ENCODE data around the gene CFAP300. TPM values are rescaled to one million over a fixed set of nuclear protein-coding genes. Genes with fewer than 3 reads are reported as not detected.

The CFAP300 gene
- total and polyA plus RNA-seq, 2 of the 8 experiments (the other 6 are each of a cell fraction or from before 2014, with no cell fraction given): 2.1 to 2.8 TPM

DNA sequence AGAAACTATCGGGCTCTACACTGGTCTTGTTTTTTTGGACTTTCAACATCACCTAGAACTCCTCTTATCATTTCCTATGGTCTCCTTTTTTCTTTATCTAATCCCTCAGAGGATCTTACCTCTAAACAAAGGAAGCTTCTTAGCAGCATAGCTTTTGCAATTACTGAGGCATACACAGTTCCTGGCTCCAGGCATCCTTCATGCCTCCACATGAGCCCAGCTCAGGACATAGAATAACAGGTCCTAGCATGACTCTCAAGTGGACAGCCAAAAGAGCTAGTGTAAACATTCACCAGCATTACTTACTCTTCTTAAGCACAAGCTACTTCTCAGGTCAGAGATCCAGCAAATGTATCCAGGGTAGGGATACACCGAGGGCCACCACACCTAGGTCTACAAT is 17.1 kb downstream of the CFAP300 start:
- no peak overlapping the region for H2BK15ac ChIP-seq (ENCODE audit: low read length)
- no peak overlapping the region for H3K9ac ChIP-seq (replicated peaks in 1 of 4; ENCODE audit: extremely low read depth in 1 of 4, low read depth in 3 of 4, low read length in 3 of 4)
- no peaks in the 10 kb centered on the region for H3K79me2 ChIP-seq (ENCODE audit: control insufficient read depth in 1 of 2, insufficient read depth in 2 of 2, low read length in 2 of 2)
- H3K79me1 ChIP-seq (ENCODE audit: low read depth, low read length): no peaks in the 10 kb centered on the region
- no peak overlapping the region for H2BK20ac ChIP-seq (ENCODE audit: low read length)
- no peak overlapping the region for H3K18ac ChIP-seq (ENCODE audit: extremely low read depth, low read length)
- no peak overlapping the region for H3K4me3 ChIP-seq (ENCODE audit: extremely low read depth in 1 of 4, insufficient read depth in 2 of 4, low read depth in 3 of 4, low read length in 4 of 4)
- 92% methylated on average over 2 of the region's 2 CpGs; no CpG with 5 or more reads in 1 of the 2 experiments for WGBS, 2 experiments (ENCODE audit: extremely low coverage in 1 of 2, insufficient coverage in 1 of 2, insufficient read length in 1 of 2, insufficient replicate concordance in 2 of 2, low coverage in 1 of 2, low lambda C conversion rate in 2 of 2, missing lambda C conversion rate in 1 of 2)
- no peak overlapping the region for H2AFZ ChIP-seq (ENCODE audit: low read length)
- H3K4me1 ChIP-seq (replicated peaks in 1 of 4; ENCODE audit: control insufficient read depth in 3 of 4, insufficient read depth in 4 of 4, low read length in 3 of 4): no peaks in the 10 kb centered on the region
- FAIRE-seq (no peak), DNase-seq (ENCODE audit: low read depth in 1 of 2, low spot score in 2 of 2) (no peak)
- H3K4ac ChIP-seq (replicated peaks; ENCODE audit: insufficient read length, low read depth, low read length): no peak overlapping the region
- H4K91ac ChIP-seq (replicated peaks; ENCODE audit: insufficient read length, low read length): no peak overlapping the region
- no peak overlapping the region for H2AK5ac ChIP-seq (ENCODE audit: low read depth, low read length)
- POLR2A ChIA-PET (ENCODE audit: partially characterized antibody): no interaction called here
- H2BK5ac ChIP-seq (ENCODE audit: low read depth, low read length): no peak overlapping the region
- CTCF ChIA-PET (ENCODE audit: partially characterized antibody): interaction anchor here (0.6 to 1.4 kb wide), 3 partner anchors 23 to 330 kb away, joined by 3 to 4 read pairs (median 3); no protein-coding TSS in a partner anchor
- no peak overlapping the region for H3K14ac ChIP-seq (ENCODE audit: insufficient read length)
- no peaks in the 10 kb centered on the region for H3K36me3 ChIP-seq (ENCODE audit: control insufficient read depth in 2 of 4, insufficient read depth in 4 of 4, low read length in 3 of 4)
- TF ChIP-seq EGR1 (IDR thresholded peaks at IDR 0.05; ENCODE audit: borderline replicate concordance, low read depth, low read length) (no peak), RAD21 (IDR thresholded peaks at IDR 0.05 in 1 of 2, conservative IDR thresholded peaks at IDR 0.05 in 1 of 2; ENCODE audit: low read depth in 2 of 2, low read length in 2 of 2) (no peak), NRF1 (IDR thresholded peaks at IDR 0.05; ENCODE audit: low read depth, low read length) (no peak)
- H3K9me3 ChIP-seq (ENCODE audit: insufficient read depth in 2 of 2, low read depth in 1 of 2, low read length in 1 of 2): no peaks in the 10 kb centered on the region
- no peak overlapping the region for H3K27ac ChIP-seq (ENCODE audit: low read depth, low read length)
- no peak overlapping the region for H4K5ac ChIP-seq (ENCODE audit: insufficient read length, low read depth, low read length)
- H3K4me2 ChIP-seq (ENCODE audit: insufficient read depth in 1 of 2, low read depth in 2 of 2, low read length in 2 of 2): no peak overlapping the region
- no peak overlapping the region for H4K8ac ChIP-seq (ENCODE audit: extremely low read depth, insufficient read depth, low read length)
- no peaks in the 10 kb centered on the region for H3K27me3 ChIP-seq (replicated peaks in 1 of 4; ENCODE audit: control insufficient read depth in 3 of 4, extremely low read depth in 1 of 4, insufficient read depth in 3 of 4, low read length in 3 of 4)
- H3K23me2 ChIP-seq (ENCODE audit: low read depth, low read length): no peaks in the 10 kb centered on the region
- no peak overlapping the region for H2BK120ac ChIP-seq (replicated peaks; ENCODE audit: low read depth, low read length)
- no peak overlapping the region for H3K23ac ChIP-seq (ENCODE audit: insufficient read length)
- no peak overlapping the region for H3K56ac ChIP-seq (replicated peaks; ENCODE audit: insufficient read length, low read depth, low read length)
- H4K20me1 ChIP-seq (replicated peaks in 1 of 2; ENCODE audit: control insufficient read depth in 1 of 2, insufficient read depth in 2 of 2, low read length in 2 of 2): no peaks in the 10 kb centered on the region
- no peak overlapping the region for H2BK12ac ChIP-seq (ENCODE audit: low read depth, low read length)

Data from H1 (cell line).